Ovary (tissue), 3 donors: Measurements from ENCODE around the gene HMCES.

Source experiments
- EP300 ChIP-seq: sonication (generic); formaldehyde crosslinking; IDR thresholded peaks from one replicate; pipeline ENCODE4 v1.6.1; 2017; ENCODE audit warnings: antibody characterized with exemption
- POLR2A ChIP-seq: fragments of 450-650 bp; IDR thresholded peaks from one replicate; pipeline ENCODE4 v1.6.1; 2017; ENCODE audit warnings: antibody characterized with exemption, mild to moderate bottlenecking, moderate library complexity
- TF ChIP-seq, protein P1 (sequence below), 3 donors: fragments of 450-650 bp in 2 of 3; fragments of 200-600 bp in 1 of 3; IDR thresholded peaks; one replicate each; pipeline versions ENCODE4 v1.5.1 to v1.8.0; 2016 to 2022; ENCODE audit warnings: antibody characterized with exemption in 3 of 3, mild to moderate bottlenecking in 1 of 3
- donor health status: DM: no; HTN: no; CAD: no.

GRCh38 chr3:129231331-129232119 lies 47.1 kb upstream of the HMCES start:
- TF ChIP-seq, protein P1, sequence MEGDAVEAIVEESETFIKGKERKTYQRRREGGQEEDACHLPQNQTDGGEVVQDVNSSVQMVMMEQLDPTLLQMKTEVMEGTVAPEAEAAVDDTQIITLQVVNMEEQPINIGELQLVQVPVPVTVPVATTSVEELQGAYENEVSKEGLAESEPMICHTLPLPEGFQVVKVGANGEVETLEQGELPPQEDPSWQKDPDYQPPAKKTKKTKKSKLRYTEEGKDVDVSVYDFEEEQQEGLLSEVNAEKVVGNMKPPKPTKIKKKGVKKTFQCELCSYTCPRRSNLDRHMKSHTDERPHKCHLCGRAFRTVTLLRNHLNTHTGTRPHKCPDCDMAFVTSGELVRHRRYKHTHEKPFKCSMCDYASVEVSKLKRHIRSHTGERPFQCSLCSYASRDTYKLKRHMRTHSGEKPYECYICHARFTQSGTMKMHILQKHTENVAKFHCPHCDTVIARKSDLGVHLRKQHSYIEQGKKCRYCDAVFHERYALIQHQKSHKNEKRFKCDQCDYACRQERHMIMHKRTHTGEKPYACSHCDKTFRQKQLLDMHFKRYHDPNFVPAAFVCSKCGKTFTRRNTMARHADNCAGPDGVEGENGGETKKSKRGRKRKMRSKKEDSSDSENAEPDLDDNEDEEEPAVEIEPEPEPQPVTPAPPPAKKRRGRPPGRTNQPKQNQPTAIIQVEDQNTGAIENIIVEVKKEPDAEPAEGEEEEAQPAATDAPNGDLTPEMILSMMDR (IDR thresholded peaks at IDR 0.05): no peak
- TF ChIP-seq POLR2A (no peak), EP300 (no peak)
